ENCODE measurements around the gene CILP.

The CILP gene

DNA sequence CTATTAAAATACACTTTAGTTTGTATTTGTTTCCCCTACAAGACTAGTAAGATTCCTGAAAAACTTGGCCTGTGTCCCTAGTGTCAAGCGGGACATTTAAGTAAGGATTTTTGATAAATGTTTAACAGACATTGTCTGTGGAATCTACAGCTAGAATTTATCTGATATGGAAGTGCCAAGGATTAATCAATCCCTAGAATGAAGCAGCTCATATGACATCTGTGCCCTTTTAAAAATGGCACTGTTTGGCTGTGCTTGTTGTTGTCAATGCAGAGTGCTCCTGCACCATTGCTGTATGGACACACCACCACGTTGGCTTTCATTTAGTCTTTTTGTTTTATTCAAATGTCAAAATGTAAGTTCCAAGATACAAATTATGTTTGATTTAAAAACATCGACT is 63.4 kb downstream of the CILP start:
- FAIRE-seq = no peak
- TF ChIP-seq, protein P1, sequence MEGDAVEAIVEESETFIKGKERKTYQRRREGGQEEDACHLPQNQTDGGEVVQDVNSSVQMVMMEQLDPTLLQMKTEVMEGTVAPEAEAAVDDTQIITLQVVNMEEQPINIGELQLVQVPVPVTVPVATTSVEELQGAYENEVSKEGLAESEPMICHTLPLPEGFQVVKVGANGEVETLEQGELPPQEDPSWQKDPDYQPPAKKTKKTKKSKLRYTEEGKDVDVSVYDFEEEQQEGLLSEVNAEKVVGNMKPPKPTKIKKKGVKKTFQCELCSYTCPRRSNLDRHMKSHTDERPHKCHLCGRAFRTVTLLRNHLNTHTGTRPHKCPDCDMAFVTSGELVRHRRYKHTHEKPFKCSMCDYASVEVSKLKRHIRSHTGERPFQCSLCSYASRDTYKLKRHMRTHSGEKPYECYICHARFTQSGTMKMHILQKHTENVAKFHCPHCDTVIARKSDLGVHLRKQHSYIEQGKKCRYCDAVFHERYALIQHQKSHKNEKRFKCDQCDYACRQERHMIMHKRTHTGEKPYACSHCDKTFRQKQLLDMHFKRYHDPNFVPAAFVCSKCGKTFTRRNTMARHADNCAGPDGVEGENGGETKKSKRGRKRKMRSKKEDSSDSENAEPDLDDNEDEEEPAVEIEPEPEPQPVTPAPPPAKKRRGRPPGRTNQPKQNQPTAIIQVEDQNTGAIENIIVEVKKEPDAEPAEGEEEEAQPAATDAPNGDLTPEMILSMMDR (IDR thresholded peaks at IDR 0.05; ENCODE audit: insufficient read depth, missing control alignments) = no peak
- no peak for DNase-seq (ENCODE audit: insufficient read length, low spot score)

DNA sequence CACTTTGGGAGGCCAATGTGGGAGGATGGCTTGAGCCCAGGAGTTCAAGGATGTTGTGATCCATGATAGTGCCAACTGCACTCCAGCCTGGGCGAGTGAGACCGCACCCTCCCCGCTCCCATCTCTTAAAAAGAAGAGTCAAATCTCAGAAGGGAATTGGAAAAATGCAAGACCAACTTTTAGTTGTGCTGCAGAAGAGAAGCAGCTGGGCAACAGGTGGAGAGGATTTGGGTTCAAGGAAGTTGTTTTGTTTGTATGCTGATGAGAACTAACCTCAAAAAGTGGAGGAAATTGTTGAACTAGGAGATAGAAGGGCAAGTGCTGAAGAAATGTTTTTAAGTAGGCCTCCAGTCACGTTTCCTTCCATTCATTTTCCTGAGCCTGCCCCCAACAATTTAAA is 64.8 kb downstream of the CILP start:
- no peak for FAIRE-seq
- TF ChIP-seq, protein P1 (IDR thresholded peaks at IDR 0.05; ENCODE audit: insufficient read depth, missing control alignments) = no peak
- DNase-seq (ENCODE audit: insufficient read length, low spot score) = no peak

Data from D721Med (cell line).